IMR-90 (cell line): ENCODE data around the gene MAT2A.

Experiments used
- BHLHE40 ChIP-seq: fragments of 150-350 bp; IDR thresholded peaks from 2 replicates; pipeline ENCODE4 v1.6.1; 2016; ENCODE audit warnings: mild to moderate bottlenecking, low read depth, low read length
- CEBPB ChIP-seq: IDR thresholded peaks from 2 replicates; pipeline ENCODE4 v1.6.1; 2012; ENCODE audit warnings: low read depth, low read length, improper control_type of control experiment
- CTCF ChIP-seq: conservative IDR thresholded peaks from 2 replicates; pipeline ENCODE4 v1.5.1; 2012; ENCODE audit warnings: mild to moderate bottlenecking, low read depth, low read length, improper control_type of control experiment
- POLR2A ChIP-seq: IDR thresholded peaks from 2 replicates; pipeline ENCODE4 v1.6.1; 2012; ENCODE audit warnings: mild to moderate bottlenecking, low read depth, low read length
- RFX5 ChIP-seq: IDR thresholded peaks from 2 replicates; pipeline ENCODE4 v1.8.0; 2012; ENCODE audit warnings: low read depth, mild to moderate bottlenecking, low read length, moderate library complexity

GRCh38 chr2:85541262-85541661, 2.3 kb downstream of the MAT2A start:
- no peak for TF ChIP-seq BHLHE40
- no peak for TF ChIP-seq CTCF
- no peak for TF ChIP-seq CEBPB
- no peak for TF ChIP-seq RFX5
- no peak for TF ChIP-seq POLR2A
